Stimulated activated CD4-positive, alpha-beta T cell treated with anti-CD3 and anti-CD28 coated beads, Interleukin-1b, Interleukin-23, amount 100 ng/mL, for 48 hours (primary cell): ENCODE results near the gene ZNF652.

ENCODE experiments used
- DNase-seq: peaks from one replicate; pipeline ENCODE4 v3.0.0-alpha.2; 2020

ZNF652 gene

DNA sequence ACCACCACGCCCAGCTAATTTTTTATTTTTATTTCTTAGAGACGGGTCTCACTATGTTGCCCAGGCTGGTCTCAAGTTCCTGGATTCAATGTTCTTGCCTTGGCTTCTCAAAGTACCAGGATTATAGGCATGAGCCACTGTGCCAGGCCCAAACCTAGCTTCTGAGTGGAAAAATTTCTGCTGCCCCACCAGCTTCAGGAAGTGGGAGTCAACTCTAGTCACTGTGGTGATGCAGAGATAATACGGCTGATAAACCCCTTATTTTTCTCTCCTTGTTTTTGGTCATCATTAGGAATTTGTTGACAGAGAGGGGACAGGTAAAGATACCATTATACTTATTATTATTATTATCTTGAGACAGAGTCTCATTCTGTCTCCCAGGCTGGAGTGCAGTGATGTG lies 103.7 kb downstream of the ZNF652 start:
- DNase-seq = no peak

DNA sequence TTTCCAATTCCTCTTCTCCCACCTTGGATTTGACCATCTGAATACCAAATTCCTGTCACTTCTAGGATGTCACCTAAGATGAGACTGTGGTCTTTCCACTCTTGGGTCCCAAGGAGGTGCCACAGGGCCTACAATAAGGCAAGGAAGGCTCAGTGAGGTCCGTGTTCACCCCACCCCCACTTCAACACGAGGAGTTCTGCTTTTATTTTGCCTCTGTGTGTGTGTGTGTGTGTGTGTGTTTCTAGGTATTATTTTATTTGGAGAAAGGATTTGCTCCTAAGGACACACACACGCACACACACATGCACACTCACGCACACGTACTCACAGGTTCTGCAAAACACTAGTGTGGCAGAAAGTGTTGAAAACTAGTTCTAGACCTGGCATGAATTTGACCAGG lies 106.9 kb downstream of the ZNF652 start:
- no peak for DNase-seq

- DNase-seq = no peak
Measured at GRCh38 chr17:49254066-49254465, 108.0 kb downstream of the ZNF652 start.

DNA sequence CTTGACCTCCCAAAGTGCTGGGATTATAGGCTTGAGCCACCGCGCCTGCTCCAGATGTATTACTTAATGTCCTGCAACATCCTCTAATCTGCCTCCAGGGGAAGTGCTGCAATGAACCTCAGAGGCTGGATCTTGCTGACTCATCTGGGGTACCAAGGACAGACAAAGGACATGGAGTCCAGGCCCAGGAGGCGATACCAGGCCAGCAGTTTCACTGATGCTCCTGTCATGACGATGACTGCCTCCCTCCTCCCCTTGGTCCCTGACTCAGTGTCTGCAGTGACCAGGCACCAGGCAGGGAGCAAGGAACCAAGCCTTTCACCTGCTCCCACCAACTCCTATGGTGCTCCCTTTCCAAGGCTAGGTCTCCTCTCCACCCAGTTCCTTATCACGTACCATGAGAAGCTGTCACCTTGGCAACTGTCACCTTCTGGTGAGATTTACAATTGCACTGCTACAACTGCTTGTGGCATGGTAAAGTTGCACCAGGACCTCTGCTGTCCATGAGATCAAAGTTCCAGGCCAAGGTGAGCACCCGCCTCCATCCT lies 109.8 kb downstream of the ZNF652 start:
- no peak for DNase-seq

DNA sequence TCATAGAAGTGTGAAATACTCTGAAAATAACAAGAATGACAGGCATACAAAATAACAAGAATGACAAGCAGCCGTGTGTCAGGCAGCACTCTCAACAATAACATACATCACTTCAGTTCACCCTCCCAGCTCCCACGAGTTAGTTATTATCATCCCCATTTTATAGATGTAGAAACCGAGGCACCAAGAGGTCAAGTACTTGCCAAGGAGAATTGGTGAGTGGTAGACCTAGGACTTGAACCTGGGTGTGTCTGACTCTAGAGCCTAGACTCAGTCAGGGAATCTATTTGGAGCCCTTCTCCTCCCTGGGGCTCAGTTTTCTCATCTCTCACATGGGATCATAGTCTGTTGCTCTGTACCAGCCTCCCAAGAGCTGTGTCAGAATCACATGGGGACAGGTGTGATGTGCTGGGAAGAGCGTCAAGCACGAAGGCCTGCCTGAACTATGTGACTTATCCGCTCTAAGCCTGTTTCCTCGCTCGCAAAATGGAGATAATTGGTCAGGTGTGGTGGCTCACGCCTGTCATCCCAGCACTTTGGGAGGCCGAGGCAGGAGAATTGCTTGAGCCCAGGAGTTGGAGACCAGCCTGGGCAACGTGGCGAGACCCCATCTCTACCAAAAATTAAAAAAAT lies 112.0 kb downstream of the ZNF652 start:
- DNase-seq = no peak

DNA sequence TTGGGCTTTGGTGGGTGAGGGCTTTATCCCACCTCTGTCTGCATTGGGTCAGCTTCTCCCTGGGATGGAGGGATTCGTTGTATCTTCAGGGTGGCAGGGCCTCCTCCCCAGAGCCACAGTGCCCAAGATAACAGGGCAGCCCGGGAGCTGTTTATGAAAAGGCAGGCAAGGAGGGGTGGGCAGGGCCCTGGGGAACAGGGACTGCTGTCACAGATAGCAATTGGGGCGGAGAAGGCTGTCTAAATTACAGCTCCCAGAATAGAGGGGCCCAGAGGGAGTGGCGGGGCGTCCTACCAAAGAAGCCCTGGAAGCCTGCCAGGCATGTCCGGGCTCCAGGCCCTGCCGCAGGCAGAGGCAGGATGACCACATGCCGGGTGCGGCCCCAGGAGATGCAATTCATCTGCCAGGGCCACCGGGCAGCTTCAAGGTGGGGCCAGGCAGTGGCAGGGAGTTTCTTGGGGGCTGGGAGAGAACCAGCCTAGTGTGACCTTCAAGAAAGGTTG lies 112.7 kb downstream of the ZNF652 start:
- DNase-seq = no peak

DNA sequence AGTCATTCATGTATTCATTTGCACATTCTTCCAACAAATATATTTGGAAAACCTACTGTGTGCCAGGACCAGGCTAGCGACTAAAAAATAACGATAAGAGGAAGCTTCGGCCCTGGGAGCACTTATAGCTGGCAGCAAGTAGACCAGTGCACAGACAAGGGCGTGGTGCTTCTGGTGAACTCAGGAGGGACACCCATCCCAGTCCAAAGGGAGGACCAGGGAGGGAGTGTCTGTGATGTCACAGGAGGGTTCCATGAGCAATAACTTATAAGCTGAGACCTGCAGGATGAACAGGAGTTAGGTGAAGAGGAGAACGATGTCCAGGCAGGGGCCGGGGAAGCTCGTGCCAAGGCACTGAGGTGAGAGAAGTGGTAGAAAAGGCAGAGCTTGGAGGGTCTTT lies 114.1 kb downstream of the ZNF652 start:
- no peak for DNase-seq

DNA sequence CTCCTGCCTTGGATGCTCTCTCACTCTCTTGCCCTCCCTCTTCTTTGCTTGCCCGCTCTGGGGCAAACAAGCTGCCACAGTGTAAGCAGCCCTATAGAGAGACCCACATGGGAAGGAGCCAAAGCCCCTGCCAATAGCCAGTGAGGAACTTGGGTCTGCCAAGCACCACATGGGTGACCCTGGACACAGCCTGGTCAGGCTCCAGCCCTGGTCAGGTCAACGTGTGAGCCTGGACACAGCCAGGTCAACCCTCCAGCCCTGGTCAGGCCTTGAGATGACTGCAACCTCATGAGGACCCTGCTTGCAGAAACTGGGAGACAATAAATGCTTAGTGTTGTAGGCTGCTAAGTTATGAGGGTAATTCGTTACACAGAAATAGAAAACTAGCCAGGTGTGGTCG lies 117.2 kb downstream of the ZNF652 start:
- no peak for DNase-seq
